AG04450 (cell line): ENCODE results near the gene ADIPOR2. TPM values are rescaled to one million over a fixed set of nuclear protein-coding genes. Genes with fewer than 3 reads are reported as not detected.

ENCODE experiments used
- CTCF ChIA-PET: fragments of 300-600, 350-600 bp; formaldehyde crosslinking; extraction: SDS; loops from one replicate; lab custom pipeline; 2022; ENCODE audit warnings: antibody characterized with exemption, inconsistent platforms; lab: Charles Lee
- POLR2A ChIA-PET: fragments of 350-600 bp; formaldehyde crosslinking; extraction: SDS; loops from one replicate; lab custom pipeline; 2021; ENCODE audit warnings: antibody characterized with exemption, inconsistent platforms; lab: Yijun Ruan, JAX
- DNase-seq: peaks from one replicate; pipeline ENCODE4 v3.0.0-alpha.2; 2011; ENCODE audit warnings: low read depth, low spot score
- H3K27ac ChIP-seq: one replicate; pipeline ENCODE4 v1.5.1; 2012; ENCODE audit warnings: low read depth, low read length, control low read depth
- H3K27me3 ChIP-seq: one replicate; pipeline ENCODE4 v1.6.0; 2012; ENCODE audit warnings: low read length; ENCODE audit not compliant: control insufficient read depth, insufficient read depth
- H3K4me3 ChIP-seq: 2 replicates; pipeline ENCODE4 v1.5.1; 2011; ENCODE audit warnings: mild to moderate bottlenecking, low read depth, low read length, control low read depth
- H3K9me3 ChIP-seq: 2 replicates; pipeline ENCODE4 v1.5.1; 2012; ENCODE audit warnings: low read length; ENCODE audit not compliant: control insufficient read depth, insufficient read depth
- polyA plus RNA-seq: library from polyadenylated mRNA; depleted of rRNA; stranded (reverse); fragments of >200 nt; gene quantifications from 2 replicates; pipeline ENCODE4 v1.2.3, GENCODE V29; 2011; rRNA removed
- small RNA-seq: library from RNA; depleted of rRNA; stranded (forward); fragments of <200 nt; gene quantifications from one replicate; pipeline ENCODE3, GENCODE V24; 2012; ENCODE audit warnings: low read depth; ENCODE audit not compliant: insufficient read length
- TF ChIP-seq, protein P1 (sequence below): IDR thresholded peaks from 2 replicates; pipeline ENCODE4 v1.5.1; 2011; ENCODE audit warnings: low read depth, low read length, control low read depth, inconsistent platforms

Gene ADIPOR2
- polyA plus RNA-seq, 1 experiment: 39.5 TPM

DNA sequence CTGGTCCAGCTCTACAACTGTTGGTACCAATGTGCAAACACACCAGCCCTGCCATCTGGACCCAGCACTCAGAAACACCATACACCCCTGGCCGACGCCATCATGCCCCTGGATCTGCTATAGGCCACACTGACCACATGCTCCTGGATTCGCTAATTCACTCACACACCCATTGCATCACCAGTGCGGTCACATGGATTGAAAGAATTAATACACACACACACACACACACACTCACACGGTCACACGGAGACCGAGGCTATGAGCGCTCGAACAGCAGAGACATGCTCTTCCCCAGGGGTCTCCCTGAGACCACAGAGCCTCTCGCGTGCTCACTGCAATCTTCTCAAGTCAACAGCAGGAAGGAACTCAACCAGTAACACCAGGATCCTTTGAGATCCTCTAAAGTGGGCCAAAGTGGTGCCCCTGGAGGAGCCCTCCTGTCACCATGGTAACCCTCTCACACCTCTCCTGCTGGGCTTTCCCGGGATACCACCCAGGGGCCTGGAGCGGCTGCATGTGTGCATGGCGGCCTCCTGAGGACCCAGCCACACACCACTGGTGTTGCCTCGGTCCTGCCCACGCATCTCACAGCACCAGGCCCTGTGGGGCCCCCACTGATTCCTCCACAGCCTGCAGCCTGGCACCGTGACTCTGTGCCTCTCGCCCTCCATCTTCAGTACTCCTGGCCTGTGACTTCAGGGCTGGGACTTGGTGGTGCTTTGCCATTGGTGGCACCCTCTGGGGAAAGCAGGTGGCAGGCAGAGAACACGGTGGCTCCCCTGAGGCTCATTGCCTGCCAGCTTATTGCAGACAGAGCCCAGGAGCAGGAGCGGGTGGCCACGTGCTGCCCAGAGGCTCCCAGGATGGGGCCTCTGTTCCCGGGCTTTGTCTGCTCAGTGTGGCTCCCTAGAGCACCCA, 144.6 kb downstream of the ADIPOR2 start:
- ChIA-PET POLR2A (no interaction called here), CTCF (no interaction called here)
- Histone ChIP-seq H3K9me3 (no peaks in the 10 kb centered on the region; the same call in 1 of the 2 replicates), H3K27me3 (peaks cover 36% of the 10 kb centered on the region), H3K27ac (no peak overlapping the region), H3K4me3 (no peak overlapping the region)
- no peak for DNase-seq
- TF ChIP-seq, protein P1, sequence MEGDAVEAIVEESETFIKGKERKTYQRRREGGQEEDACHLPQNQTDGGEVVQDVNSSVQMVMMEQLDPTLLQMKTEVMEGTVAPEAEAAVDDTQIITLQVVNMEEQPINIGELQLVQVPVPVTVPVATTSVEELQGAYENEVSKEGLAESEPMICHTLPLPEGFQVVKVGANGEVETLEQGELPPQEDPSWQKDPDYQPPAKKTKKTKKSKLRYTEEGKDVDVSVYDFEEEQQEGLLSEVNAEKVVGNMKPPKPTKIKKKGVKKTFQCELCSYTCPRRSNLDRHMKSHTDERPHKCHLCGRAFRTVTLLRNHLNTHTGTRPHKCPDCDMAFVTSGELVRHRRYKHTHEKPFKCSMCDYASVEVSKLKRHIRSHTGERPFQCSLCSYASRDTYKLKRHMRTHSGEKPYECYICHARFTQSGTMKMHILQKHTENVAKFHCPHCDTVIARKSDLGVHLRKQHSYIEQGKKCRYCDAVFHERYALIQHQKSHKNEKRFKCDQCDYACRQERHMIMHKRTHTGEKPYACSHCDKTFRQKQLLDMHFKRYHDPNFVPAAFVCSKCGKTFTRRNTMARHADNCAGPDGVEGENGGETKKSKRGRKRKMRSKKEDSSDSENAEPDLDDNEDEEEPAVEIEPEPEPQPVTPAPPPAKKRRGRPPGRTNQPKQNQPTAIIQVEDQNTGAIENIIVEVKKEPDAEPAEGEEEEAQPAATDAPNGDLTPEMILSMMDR: no peak

DNA sequence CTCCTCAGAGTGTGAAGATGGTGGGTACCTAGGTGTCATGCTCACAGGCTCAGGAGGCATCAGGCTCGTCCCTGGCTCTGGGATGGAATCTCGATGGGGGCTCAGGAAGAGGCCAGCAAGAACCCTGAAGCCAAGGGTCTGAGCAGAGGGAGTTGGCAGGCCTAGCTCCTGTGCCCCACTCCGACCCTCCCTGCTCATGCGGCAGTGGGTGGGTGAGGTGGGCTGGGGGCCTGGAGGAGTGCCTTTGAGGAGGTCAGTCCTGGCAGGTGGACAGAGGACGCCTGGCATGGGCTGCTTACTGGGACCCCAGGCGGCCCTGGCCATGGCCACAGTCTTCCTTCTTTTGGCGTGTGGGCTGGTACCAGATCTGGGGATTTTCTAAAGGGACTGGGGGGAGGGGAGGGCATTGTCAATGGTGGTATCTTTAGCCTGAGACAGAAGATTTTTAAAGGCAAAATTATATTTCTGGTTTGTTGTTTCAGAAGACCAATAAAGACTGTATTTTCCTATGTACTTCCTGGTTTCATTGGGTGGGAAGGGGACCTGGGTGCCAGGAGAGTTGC, 145.5 kb downstream of the ADIPOR2 start:
- H3K27me3 ChIP-seq: peaks cover 38% of the 10 kb centered on the region
- CTCF ChIA-PET: no interaction called here
- POLR2A ChIA-PET: no interaction called here
- TF ChIP-seq, protein P1: no peak
- no peaks in the 10 kb centered on the region; the same call in 1 of the 2 replicates for H3K9me3 ChIP-seq
- DNase-seq: no peak
- no peak overlapping the region for H3K4me3 ChIP-seq
- H3K27ac ChIP-seq: no peak overlapping the region

DNA sequence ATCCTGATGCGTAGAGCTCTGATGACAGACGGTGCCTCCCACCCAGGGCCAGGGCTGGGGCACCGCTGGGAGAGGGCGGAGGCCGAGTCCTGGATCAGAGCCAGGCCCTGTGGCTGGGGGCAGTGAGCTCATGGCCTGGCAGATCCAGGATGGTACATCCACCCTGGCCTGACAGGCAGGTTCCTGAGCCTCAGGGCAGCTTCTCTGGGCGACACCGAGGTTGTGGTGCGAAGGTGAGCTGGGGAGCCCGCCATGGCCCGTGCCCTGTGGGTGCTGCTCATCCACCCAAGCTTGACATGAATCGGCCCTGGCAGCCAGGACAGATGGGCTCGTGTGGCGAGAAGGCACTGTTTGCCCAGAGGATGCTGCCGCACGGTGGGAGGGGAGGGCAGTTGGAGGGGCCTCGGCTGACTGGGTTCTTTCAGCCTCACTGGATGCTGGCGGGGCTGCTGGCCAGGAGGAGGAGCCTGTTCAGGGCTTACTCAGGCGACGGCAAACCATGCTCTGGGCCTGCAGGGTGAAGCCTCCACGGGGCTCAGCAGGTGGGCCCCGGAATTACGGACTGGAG, 146.1 kb downstream of the ADIPOR2 start:
- ChIA-PET POLR2A (no interaction called here), CTCF (no interaction called here)
- no peak overlapping the region for H3K4me3 ChIP-seq
- TF ChIP-seq, protein P1: no peak
- no peak overlapping the region for H3K27ac ChIP-seq
- peaks cover 40% of the 10 kb centered on the region for H3K27me3 ChIP-seq
- no peak for DNase-seq
- no peaks in the 10 kb centered on the region; the same call in 1 of the 2 replicates for H3K9me3 ChIP-seq

DNA sequence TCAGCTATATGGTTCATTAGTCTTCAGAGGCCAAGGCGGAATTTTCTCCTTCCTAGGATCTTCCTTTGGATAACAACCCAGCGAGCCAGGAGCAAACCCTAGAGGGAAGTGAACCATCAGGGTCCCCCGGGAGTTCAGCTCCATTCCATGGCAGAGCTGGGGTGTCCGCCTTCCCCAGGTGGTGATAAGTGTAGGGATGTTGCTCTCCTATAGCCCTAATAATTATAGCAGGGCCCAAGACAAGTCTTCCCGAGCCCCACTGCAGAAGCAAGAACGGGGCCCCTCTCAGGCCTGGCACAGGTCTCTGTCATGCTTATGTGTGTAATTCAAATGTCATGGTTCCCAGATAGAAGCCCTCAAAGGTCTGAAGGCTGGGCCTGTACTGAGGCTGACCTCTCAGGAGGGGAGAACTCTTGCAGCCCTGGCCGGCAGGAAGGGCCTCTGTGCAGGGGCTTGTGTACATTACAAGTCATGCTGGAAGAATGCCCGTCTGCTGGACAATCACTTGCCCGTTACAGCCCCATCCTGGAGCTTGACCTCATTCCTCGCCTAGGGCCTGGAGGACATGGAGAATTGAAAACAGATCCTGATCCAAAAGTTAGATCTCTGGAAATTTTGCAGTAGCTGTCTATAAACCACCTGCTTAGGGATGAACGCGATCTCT, 146.8 kb downstream of the ADIPOR2 start:
- Histone ChIP-seq H3K27ac (no peak overlapping the region), H3K9me3 (no peaks in the 10 kb centered on the region; the same call in 1 of the 2 replicates), H3K27me3 (peaks cover 43% of the 10 kb centered on the region), H3K4me3 (no peak overlapping the region)
- ChIA-PET POLR2A (no interaction called here), CTCF (interaction anchor here (0.5 to 1.1 kb wide), 2 partner anchors 102 to 1128 kb away, joined by 3 to 4 read pairs; no protein-coding TSS in a partner anchor)
- TF ChIP-seq, protein P1: no peak
- no peak for DNase-seq

Small RNAs within 50 kb of the gene (small RNA-seq; reads per million reads assigned to genes)
- gene MIR3649: not detected

Other genes with a start within 250 kb of the ADIPOR2 start
- 3.2 and 4.8 TPM in 2 replicates for gene FBXL14, start 96.5 kb upstream of the ADIPOR2 start, polyA plus RNA-seq
- 22.2 and 25.2 TPM in 2 replicates for gene WNT5B, start 61.8 kb upstream of the ADIPOR2 start, polyA plus RNA-seq
- gene LRTM2, start 129.5 kb downstream of the ADIPOR2 start, polyA plus RNA-seq: not detected in 2 replicates
- gene CACNA2D4, start 227.6 kb downstream of the ADIPOR2 start, polyA plus RNA-seq: 0.22 and 0.36 TPM in 2 replicates